HG03469 (cell line): Measurements from ENCODE around the gene CYTH3.
"Not testable (repeated sequence)": the region's sequence is repeated elsewhere in the genome, so short reads cannot be mapped to it uniquely, and the experiment has no call there.

Experiments used
- ATAC-seq: cut with Tn5 transposase; IDR thresholded peaks from one replicate; pipeline ENCODE4 v1.9.1; 2021; ENCODE audit warnings: mild to moderate bottlenecking, moderate library complexity, moderate number of reproducible peaks; ENCODE audit not compliant: unreplicated experiment

Gene CYTH3

DNA sequence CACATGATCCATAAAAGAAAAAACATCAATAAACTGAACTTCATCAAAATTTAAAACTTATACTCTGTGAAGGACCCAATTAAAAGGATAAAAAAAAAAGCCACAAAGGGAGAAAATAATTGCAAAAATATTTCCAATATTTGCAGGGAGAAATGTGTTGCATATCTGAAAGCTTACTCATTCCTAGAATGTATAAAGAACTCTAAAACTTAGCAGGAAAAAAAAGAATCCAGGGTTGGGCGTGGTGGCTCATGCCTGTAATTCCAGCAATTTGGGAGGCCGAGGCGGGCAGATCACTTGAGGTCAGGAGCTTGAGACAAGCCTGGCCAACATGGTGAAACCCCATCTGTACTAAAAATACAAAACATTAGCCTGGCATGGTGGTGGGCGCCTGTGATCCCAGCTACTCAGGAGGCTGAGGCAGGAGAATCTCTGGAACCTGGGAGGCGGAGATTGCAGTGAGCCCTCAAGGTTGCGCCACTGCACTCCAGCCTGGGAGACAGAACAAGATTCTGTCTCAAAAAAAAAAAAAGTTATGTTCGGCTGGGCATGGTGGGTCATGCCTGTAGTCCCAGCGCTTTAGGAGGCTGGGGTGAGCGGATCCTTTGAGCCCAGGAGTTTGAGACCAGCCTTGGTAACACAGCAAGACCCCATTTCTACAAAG, 11.1 kb upstream of the CYTH3 start:
- ATAC-seq: not testable (repeated sequence)

DNA sequence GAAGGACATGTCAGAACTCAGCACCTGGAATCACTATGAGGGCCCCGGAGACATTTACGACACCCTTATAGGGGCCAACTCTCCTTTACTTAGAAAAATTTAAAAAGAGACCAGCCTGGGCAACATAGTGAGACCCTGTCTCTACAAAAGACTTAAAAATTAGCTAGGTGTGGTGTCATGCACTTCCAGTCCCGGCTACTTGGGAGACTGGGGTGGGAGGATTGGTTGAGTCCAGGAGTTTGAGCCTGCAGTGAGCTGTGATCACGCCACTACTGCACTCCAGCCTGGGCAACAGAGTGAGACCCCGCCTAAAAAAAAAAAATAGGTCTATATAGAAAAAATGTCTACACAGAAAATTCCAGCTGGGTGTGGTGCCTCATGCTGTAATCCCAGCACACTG, 7.5 kb upstream of the CYTH3 start:
- ATAC-seq: no peak

- ATAC-seq: no peak
Observed at GRCh38 chr7:6279341-6279740, 6.9 kb upstream of the CYTH3 start.

DNA sequence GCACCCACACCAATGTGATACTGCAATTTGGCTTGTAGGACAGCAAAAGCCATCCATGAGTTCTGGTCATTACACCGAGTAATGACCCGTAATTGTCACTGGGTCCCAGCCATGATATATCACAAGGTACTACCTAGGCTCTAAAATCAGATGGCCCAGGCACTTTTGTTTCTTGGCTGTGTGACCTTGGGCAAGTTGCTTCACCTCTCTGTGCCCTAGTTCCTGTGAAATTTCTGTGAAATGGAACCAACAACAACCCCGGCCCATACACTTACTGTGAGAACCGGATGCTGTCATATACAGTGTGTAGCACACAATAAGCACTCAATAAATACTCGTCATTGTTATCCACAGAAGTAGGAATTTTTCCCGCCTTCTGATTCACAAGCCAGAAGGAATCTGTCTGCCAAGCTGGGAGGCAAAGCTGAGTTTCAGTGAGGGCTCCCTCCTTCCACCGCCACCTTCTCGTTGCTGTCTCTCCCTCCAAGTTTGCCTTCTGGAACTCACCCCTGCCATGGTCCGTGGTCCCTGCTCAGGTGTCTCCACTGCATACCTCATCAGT, 6.4 kb upstream of the CYTH3 start:
- ATAC-seq: no peak

GRCh38 chr7:6277476-6277875, 5.1 kb upstream of the CYTH3 start:
- ATAC-seq: no peak

- no peak for ATAC-seq
Observed at GRCh38 chr7:6276911-6277408, 4.5 kb upstream of the CYTH3 start.

GRCh38 chr7:6274743-6275142, 2.3 kb upstream of the CYTH3 start:
- no peak for ATAC-seq

- no peak for ATAC-seq
Observed at GRCh38 chr7:6273917-6274630, 1.6 kb upstream of the CYTH3 start.

DNA sequence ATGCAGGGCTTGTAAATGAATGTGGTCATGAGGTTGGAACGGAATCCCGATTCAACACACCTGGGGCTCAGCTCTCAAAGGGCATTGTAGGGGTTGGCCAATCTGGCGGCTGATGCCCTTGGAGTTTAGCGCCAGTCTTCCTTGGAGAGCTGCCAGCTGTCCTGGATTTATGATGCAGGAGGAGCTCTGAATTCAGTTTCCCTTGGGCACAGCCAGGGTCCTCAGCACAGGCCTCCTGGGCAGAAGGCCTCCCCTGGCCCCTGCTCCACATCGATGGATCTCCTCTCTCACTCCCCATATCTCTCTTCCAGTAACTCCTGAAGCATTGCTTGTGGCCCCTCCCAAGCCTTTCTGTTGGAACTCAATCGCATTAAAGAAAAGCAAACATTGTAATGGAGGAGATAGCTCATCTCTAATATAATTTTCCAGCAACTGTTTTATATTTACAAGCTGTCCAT, 985 bp upstream of the CYTH3 start:
- no peak for ATAC-seq

DNA sequence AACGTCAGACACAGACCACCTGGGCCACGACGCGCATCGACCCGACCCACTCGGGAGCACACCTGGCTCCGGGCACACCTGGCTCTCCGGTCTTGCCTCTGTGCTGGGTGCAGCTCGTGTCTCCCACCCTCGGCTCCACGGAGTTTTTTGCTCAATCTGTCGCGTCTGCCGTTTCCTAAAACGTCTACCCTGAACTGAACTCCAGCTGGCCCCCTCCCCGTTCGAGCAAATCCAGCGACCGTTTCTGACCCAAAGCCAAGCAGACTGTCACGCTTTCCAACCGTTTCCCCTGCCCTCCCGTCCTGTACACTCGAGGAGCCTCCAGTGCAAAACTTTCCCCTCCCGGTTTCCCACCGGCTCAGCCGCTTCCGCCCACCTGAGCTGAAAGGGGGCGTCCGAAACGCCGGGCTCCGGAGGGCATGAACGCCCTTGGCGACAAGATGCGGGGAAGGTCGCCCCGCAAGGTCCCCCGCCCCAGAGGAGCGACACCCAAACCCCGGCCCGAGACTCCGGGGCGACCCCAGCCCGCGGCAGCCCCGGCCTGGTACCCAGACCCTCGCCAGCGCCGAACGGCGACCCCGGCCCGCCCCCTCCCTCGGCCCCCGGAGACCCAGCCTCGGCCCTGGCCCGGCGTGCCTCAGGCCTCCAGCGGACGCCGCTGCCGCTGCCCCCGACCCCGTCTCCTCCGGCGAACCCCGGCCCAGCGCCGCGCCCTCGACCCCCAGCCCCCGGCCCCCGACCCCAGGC, 557 bp downstream of the CYTH3 start:
- no peak for ATAC-seq

DNA sequence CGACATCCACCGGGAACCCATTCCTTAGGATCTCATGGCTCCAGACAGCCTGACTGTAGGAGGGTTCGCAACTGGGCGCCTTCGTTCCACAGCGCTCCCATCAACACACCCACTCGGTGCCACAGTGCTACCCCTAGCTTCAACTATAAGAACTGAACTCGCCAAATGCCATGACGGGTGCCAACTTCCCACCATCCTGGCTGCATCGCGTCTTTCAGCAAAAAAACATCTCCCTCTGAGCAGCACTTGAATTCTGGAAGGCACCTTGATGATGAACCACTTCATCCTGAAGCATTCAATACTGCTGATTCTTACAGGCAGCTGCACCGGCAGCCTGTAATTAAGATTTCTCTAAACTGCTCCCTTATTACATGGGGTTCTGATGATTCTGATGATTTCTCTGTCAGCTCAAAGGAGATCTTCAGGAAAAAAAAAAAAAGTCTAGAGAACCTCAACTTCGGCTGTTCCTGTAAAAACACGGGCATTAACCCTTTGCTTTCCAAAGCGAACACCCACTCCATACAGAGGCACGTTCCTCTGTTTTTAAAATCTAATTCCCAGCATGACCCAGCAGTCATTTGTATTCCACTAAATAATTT, 1.3 kb downstream of the CYTH3 start:
- ATAC-seq: no peak

DNA sequence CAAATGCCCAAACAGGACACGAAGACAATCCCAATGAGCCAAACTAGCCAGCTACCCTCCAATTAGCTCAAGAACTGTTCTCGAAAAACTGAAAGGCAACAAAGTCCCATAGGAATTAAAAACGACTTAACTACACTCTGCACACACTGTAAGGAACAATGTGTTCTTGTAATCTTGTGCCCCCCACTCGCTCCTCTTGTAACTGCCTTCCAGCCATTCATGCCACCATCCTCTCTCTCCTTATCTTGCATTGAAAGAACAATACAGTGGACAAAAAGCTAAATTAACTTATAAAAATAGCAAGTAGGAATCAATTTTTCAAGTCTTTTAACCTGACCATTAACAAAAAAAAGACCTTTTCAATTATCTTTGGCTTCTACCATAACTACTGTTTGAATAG, 2.9 kb downstream of the CYTH3 start:
- ATAC-seq: no peak

DNA sequence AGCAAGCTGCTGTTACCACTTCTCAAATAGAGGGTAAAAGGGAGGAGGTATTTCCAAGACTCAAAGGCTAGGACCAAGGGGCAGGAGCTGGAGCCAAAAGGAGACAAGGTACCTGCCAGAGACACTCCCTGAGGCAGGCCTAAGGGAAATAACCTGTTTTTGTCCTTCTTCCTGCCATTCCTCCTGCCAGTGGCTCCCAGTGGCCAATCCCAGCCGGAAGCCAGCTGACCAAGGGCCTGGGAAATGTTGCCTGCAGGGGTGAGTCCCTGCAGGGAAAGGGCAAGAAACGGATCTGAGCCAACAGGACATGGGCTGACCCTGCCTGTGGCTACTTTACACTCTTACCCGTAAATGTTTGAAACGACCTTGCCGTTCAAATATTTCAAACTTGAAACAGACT, 3.5 kb downstream of the CYTH3 start:
- ATAC-seq: no peak

- ATAC-seq: no peak
Observed at GRCh38 chr7:6268023-6268900, 4.2 kb downstream of the CYTH3 start.

GRCh38 chr7:6266699-6267098, 5.7 kb downstream of the CYTH3 start:
- ATAC-seq: no peak

DNA sequence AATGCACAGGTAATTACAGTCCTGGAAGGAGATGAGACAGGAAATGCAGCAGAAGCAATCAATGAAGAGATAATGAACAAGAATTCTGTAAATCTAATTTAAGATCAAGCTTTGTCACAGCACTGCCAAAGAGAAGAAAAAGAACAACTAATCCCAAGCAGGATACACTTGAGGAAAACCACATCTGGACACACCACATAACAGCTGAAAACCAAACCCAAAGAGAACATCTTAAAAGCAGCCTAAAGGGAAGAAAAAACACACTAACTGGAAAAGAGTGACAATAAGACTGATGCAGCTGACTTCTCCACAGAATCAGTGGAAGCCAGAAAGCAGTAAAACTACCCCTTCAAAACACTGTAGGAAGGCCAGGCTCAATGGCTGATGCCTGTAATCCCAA, 10.2 kb downstream of the CYTH3 start:
- no peak for ATAC-seq

DNA sequence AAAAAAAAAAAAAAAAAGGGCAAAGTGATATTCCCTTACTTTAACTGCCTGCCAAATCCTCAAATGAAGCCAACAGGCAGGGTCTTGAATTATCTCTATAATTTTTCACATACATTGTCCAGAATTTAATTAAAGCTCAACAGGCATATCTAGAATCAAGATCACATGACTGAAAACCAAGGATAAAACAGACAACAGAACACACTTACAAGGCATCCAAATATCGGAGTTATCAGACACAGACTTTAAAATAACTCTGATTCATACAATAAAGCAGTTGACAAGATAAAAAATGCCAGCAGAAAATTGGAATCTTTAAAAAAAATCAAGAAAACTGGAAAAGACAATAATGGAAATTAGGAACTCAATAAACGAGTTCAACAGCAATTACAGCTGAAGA, 10.7 kb downstream of the CYTH3 start:
- no peak for ATAC-seq

DNA sequence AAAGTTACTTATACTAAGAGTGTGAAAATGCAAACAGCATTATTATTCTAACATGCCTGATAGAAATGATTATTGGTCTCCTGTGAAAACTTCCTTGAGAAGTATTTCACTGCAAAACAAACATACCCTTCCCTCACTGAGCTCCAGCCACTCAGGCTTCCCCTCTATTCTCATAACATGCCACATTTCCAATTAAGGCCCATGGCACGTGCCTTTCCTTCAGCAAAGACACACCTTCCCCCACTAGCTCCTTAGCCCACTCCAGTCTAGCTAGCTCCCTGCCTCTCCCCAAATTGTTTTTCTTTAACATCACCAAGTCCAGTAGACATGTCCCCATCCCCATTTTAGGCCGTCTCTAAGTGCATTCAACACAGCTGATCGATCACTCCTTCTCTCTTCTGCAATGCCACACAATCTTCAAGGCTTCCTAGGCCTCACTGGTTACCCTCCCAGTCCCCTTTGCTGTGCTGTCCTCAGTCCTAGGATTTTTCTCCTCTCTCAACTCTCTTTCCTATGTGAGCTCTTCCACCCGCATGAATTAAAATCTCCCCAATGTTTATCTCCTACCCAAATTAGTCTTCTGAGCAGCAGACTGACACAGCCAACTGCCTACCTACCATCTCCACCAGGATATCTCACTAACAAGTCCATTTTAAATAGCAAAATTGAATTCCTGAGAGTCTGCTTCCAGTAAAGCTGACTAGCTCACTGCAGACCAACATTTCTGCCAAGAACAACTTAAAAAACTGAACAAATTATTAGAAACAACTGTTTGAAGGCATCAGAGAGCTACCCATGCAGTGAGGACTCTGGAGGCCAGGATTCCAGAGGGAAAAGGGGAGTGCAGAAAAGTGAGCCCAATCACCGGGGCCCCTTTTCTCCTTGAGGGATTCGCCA, 11.9 kb downstream of the CYTH3 start:
- no peak for ATAC-seq

DNA sequence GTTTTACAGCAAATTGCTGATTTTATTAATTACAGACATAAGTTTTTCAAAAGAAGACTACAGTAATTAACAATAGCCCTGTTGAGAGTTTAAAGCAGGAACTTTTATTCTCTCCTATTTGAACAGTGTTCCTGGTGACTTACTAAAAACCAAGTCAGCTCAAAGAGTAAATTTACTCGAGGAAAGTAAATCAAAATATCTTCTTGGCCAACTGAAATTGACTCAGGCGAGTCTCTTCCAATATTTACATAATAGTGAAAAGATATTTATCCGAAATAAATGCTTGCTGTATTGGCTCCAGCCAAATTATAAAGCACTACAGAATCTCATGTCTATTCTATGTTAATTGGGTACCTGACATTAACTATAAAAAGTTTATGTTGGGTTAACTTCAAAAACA, 13.2 kb downstream of the CYTH3 start:
- ATAC-seq: no peak
